Measurements from ENCODE around the gene GAS6.

The GAS6 gene

GRCh38 chr13:113774177-113775107 is 89.4 kb downstream of the GAS6 start:
- Histone ChIP-seq H3K9me3 (ENCODE audit: insufficient read depth, low read depth, low read length) (no peaks in the 10 kb centered on the region), H3K27ac (ENCODE audit: low read length) (no peak overlapping the region), H3K4me3 (ENCODE audit: low read length) (no peak overlapping the region), H3K4me1 (ENCODE audit: insufficient read depth, low read length) (no peaks in the 10 kb centered on the region), H3K36me3 (ENCODE audit: insufficient read depth, low read depth, low read length) (no peaks in the 10 kb centered on the region), H3K9ac (ENCODE audit: low read depth, low read length) (no peak overlapping the region), H3K27me3 (ENCODE audit: insufficient read depth, low read length) (no peaks in the 10 kb centered on the region; the same call in 1 of the 2 replicates)

DNA sequence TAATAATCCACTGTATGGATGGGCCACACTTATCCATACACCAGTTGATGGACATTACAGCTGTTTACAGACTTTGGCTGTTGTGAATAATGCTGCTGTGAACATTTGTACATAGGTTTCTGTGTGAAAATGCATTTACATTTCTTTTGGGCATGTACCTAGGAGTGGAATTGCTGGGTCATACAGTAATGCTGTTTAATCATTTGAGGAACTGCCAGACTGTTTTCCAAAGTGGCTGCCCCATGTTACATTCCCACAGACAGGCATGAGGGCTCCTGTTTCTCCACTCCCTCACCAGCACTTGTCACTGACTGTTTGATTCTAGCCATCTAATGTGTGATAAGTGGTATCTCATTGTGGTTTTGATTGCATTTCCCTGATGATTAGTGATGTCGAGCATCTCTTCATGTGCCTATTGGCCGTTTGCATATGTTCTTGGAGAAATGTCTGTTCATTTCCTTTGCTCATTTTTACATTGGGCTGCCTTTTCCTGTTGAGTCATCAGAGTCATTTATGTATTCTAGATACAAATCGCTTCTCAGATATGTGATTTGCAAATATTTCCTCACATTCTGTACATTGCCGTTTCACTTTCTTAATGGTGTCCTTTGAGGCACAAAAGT is 92.1 kb downstream of the GAS6 start:
- no peak overlapping the region for H3K9ac ChIP-seq (ENCODE audit: low read depth, low read length)
- H3K36me3 ChIP-seq (ENCODE audit: insufficient read depth, low read depth, low read length) = no peaks in the 10 kb centered on the region
- no peaks in the 10 kb centered on the region for H3K27me3 ChIP-seq (ENCODE audit: insufficient read depth, low read length)
- no peaks in the 10 kb centered on the region for H3K9me3 ChIP-seq (ENCODE audit: insufficient read depth, low read depth, low read length)
- H3K4me3 ChIP-seq (ENCODE audit: low read length) = no peak overlapping the region
- H3K4me1 ChIP-seq (ENCODE audit: insufficient read depth, low read length) = no peaks in the 10 kb centered on the region
- no peak overlapping the region for H3K27ac ChIP-seq (ENCODE audit: low read length)

DNA sequence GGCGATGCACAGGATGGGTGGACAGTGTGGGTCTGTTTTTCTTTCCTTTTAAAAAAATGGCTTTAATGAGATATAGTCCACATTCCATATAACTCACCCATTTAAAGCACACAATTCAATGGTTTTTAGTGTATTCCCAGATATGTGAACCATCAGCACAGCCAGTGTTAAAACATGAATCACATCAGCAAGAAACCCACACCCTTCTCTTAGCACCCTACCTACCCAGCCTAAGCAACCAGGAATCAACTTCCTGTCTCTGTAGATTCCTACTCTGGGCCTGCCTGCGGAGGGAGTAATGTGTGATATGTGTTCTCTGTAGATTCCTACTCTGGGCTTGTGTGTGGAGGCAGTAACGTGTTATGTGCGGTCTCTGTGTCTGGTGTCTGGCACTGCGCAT is 92.9 kb downstream of the GAS6 start:
- Histone ChIP-seq H3K9ac (ENCODE audit: low read depth, low read length) (no peak overlapping the region), H3K36me3 (ENCODE audit: insufficient read depth, low read depth, low read length) (no peaks in the 10 kb centered on the region)

More for the DNA sequence above, 92.9 kb downstream of the GAS6 start:
- H3K9me3 ChIP-seq (ENCODE audit: insufficient read depth, low read depth, low read length) = no peaks in the 10 kb centered on the region
- H3K4me3 ChIP-seq (ENCODE audit: low read length) = no peak overlapping the region
- no peak overlapping the region for H3K27ac ChIP-seq (ENCODE audit: low read length)
- no peaks in the 10 kb centered on the region for H3K27me3 ChIP-seq (ENCODE audit: insufficient read depth, low read length)
- H3K4me1 ChIP-seq (ENCODE audit: insufficient read depth, low read length) = no peaks in the 10 kb centered on the region

Data from iPS-20b (cell line).